GM12874 (cell line): ENCODE measurements around the gene EPHA4.

Experiments used
- TF ChIP-seq, protein P1 (sequence below): IDR thresholded peaks from 2 replicates; pipeline ENCODE4 v1.5.1; 2011; ENCODE audit warnings: low read depth, mild to moderate bottlenecking, control low read depth, low read length, moderate library complexity; ENCODE audit not compliant: insufficient read depth

Gene EPHA4

DNA sequence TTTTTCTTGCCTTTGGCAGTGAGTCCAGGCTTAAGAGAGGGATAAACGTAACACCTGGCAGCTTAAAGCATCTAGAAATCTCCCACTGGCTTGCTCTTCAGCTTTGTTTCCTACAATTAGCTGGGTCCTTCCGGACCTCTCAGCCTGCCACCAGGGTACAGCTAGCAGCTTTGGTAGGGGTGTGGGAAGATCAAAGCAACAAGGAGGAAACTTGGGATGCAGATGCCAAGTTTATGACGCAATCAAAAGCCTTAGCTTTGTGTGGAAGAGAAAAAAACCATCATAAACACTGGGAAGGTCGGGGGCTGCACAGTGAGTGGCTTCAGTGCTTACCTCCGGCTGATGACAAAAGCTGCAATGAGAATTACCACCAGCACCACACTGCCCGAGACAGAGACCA, 116.9 kb downstream of the EPHA4 start:
- TF ChIP-seq, protein P1, sequence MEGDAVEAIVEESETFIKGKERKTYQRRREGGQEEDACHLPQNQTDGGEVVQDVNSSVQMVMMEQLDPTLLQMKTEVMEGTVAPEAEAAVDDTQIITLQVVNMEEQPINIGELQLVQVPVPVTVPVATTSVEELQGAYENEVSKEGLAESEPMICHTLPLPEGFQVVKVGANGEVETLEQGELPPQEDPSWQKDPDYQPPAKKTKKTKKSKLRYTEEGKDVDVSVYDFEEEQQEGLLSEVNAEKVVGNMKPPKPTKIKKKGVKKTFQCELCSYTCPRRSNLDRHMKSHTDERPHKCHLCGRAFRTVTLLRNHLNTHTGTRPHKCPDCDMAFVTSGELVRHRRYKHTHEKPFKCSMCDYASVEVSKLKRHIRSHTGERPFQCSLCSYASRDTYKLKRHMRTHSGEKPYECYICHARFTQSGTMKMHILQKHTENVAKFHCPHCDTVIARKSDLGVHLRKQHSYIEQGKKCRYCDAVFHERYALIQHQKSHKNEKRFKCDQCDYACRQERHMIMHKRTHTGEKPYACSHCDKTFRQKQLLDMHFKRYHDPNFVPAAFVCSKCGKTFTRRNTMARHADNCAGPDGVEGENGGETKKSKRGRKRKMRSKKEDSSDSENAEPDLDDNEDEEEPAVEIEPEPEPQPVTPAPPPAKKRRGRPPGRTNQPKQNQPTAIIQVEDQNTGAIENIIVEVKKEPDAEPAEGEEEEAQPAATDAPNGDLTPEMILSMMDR = no peak

DNA sequence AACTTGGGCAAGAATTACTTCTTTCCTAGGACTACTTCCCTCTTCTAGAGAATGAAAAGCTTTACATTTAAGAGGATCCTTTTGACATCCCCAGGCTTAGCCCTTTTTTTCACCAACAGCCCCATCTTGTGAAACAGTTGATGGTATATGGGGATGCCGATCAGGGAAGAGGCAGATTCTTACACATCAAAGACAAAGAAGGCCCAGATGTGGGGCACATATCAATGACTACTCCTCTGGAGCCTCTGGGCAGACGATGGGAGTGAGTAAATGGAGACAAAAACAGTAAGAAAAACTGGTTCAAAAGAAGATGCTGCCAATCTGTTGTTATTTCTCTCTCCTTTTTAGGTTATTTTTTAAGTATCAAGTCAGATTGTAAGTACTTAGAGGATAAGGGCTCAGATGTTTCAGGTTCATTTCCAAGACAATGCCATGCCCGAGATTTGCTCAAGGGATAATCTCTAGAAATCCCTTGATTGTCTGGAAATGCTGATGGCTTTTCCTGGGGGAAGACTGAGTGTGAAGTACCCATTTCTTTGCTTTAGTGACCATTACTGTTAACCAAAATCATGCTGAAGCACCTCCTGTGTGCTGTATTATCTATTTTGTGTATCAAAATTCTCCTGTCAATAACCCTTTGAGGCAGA, 117.5 kb downstream of the EPHA4 start:
- TF ChIP-seq, protein P1 = no peak

DNA sequence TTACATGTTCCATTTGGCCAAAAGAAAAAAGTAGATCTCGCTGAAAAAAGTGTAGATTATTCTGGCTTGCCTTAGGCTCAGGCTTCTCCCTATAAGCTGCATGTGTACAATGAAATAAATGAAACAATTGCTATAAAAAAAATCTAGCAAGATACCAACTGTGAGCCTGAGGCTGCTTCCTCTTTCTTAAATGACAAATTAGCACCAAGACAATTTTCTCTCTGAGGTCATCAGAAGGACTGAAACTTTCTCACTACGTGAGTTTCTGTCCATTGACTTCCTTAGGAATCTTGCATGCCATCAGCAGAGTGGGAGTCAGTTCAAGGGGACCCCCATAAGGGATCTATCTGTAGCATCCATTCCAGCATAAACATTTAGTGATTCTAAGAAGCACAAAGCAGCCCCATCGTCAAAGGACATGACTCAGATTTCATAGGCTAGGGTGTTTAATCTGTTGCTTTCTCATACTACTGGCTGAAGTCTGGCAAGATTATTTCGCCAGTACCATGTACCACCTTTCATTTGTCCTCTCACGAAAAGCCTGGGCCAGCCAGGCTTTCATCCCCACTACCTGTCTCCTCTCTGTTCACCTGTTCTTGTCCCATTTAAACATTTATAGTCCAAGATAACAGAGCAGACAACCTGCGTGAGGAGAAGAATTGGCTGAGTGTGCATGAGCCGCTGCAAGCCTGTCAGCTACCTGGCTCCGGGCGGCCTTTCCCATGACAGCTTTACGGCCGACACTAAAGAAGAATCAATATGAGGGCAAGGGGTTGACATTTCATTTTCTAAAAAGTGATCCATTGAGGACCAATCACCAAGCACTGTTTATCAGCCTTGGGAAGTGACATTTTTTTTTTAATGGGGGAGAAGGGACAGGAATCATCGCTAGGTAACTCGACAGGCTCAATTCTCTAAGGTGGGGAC, 120.0 kb downstream of the EPHA4 start:
- TF ChIP-seq, protein P1 = no peak

DNA sequence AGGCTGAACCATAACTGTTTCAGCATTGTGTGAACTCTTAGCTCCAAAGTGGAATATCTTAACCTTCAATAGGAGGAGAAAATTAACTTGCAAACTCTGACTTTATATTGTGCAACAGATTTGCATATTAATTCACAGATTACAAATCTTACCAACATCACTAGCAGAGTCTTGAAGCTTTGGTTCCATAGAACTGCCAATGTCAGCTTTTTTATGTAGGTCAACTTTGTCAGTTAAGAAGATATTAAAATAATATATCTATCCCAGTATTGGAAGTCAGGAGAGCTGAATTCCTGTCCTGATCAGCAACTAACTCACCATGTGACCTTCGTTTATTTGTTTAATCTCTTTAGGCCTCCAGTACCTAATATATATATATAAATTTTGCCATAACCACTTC, 121.8 kb downstream of the EPHA4 start:
- TF ChIP-seq, protein P1 = no peak

DNA sequence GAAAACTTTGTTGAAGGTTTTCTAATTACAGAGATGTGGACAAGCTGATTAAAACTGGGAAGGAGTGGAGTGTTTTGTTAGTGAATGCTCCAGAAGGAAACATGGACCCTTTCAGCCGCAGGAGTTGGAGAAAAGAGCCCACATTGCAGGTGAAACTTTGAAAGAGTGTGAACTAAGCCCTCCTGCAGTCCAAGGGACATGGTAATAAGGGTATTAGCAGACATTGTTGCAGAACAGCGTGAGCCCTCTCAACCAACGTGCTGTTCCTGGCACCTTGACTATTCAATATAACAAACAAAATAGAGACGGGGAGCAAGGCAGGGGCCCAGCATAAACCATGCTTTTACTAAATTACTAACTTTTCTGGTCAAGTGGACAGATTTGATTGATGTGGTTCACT, 122.7 kb downstream of the EPHA4 start:
- TF ChIP-seq, protein P1 = no peak

DNA sequence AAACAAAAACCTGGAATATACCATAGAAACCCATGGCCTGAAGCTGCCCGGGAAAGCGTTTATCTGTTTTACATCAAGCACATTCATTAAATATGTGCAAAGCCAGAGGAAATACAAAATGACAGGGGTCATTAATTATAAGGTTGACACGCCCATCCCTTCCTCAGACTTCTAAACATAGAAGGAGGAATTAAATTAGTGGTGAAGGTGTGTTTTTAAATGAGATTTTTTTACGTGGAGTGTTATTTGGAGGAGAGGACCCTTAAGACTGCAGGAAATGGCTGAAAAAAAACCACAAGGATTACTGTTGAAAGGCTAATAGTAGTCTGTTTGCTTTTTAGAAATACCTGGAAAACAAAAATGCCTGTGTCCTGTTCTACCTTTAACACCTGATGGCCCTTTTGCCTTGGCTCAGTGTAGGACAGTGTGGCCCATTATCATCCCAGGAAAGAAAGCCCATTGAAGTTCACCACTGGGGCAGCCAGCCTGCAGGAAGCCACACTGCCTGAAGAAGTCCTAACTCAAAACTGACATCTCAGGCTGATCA, 123.2 kb downstream of the EPHA4 start:
- TF ChIP-seq, protein P1 = no peak
